IMR-90 (cell line): ENCODE data around the gene CAMK2B. TPM values are rescaled to one million over a fixed set of nuclear protein-coding genes. Genes with fewer than 3 reads are reported as not detected.
A peak's percentile ranks its signal among the peaks of the same experiment; 100 is the strongest.

Experiments
- ATAC-seq: fragments of 200-7000 bp; cut with Tn5 transposase; 2 replicates; pipeline ENCODE4 v1.9.1; 2020; ENCODE audit warnings: low read depth, mild to moderate bottlenecking, moderate library complexity
- BruUV-seq: library from RNA; stranded (reverse); fragments of 400-500 nt; replicated peaks from 2 replicates; lab custom pipeline; 2021; lab: Mats Ljungman, UMichigan
- CTCF ChIA-PET: fragments of 300-600 bp; formaldehyde crosslinking; extraction: SDS; loops from one replicate; lab custom pipeline; 2021; ENCODE audit warnings: antibody characterized with exemption; lab: Yijun Ruan, JAX
- POLR2A ChIA-PET: fragments of 300-600 bp; sonication (Branson Sonifier 250); formaldehyde crosslinking; loops from one replicate; lab custom pipeline; 2022; ENCODE audit warnings: antibody characterized with exemption; ENCODE audit not compliant: unreplicated experiment; lab: Charles Lee
- DNase-seq: peaks from one replicate; pipeline ENCODE4 v3.0.0; 2013
- H2AFZ ChIP-seq: replicated peaks from 2 replicates; pipeline ENCODE3; 2013; ENCODE audit warnings: low read length, mild to moderate bottlenecking; ENCODE audit not compliant: poor library complexity
- H2AK5ac ChIP-seq: 2 replicates; pipeline ENCODE4 v1.6.1; 2013; ENCODE audit warnings: low read depth, low read length, inconsistent platforms
- H2AK9ac ChIP-seq: replicated peaks from 2 replicates; pipeline ENCODE3; 2013; ENCODE audit warnings: mild to moderate bottlenecking, low read depth, low read length, moderate library complexity; ENCODE audit not compliant: poor library complexity
- H2BK120ac ChIP-seq: 2 replicates; pipeline ENCODE4 v1.6.1; 2013; ENCODE audit warnings: low read depth, low read length, inconsistent platforms
- H2BK15ac ChIP-seq: 3 replicates; pipeline ENCODE4 v1.6.1; 2013; ENCODE audit warnings: low read depth, low read length, inconsistent platforms
- H2BK20ac ChIP-seq: 2 replicates; pipeline ENCODE4 v1.6.1; 2013; ENCODE audit warnings: low read depth, mild to moderate bottlenecking, inconsistent platforms, low read length, moderate library complexity
- H2BK5ac ChIP-seq: 2 replicates; pipeline ENCODE4 v1.6.1; 2013; ENCODE audit warnings: mild to moderate bottlenecking, low read depth, low read length, inconsistent platforms; ENCODE audit not compliant: poor library complexity, severe bottlenecking
- H3K14ac ChIP-seq: replicated peaks from 2 replicates; pipeline ENCODE4 v1.6.1; 2013; ENCODE audit warnings: low read depth, low read length, inconsistent platforms
- H3K18ac ChIP-seq: 2 replicates; pipeline ENCODE4 v1.6.1; 2013; ENCODE audit warnings: low read depth, low read length, control low read depth
- H3K23ac ChIP-seq: 2 replicates; pipeline ENCODE4 v1.6.1; 2013; ENCODE audit warnings: low read depth, low read length, inconsistent platforms
- H3K27ac ChIP-seq: 2 replicates; pipeline ENCODE4 v1.5.1; 2013; ENCODE audit warnings: mild to moderate bottlenecking, control low read depth, low read length; ENCODE audit not compliant: insufficient read depth
- H3K27me3 ChIP-seq: 2 replicates; pipeline ENCODE4 v1.6.1; 2013; ENCODE audit warnings: low read length; ENCODE audit not compliant: control insufficient read depth, insufficient read depth
- H3K36me3 ChIP-seq: 2 replicates; pipeline ENCODE4 v1.6.1; 2013; ENCODE audit warnings: low read length, mixed read lengths; ENCODE audit not compliant: control insufficient read depth, insufficient read depth
- H3K4ac ChIP-seq: 2 replicates; pipeline ENCODE4 v1.6.1; 2013; ENCODE audit warnings: low read depth, low read length, inconsistent platforms
- H3K4me1 ChIP-seq: 2 replicates; pipeline ENCODE4 v1.6.1; 2013; ENCODE audit warnings: low read length, mixed read lengths; ENCODE audit not compliant: control insufficient read depth, insufficient read depth
- H3K4me2 ChIP-seq: 2 replicates; pipeline ENCODE4 v1.6.1; 2013; ENCODE audit warnings: low read depth, mild to moderate bottlenecking, control low read depth, low read length, moderate library complexity
- H3K4me3 ChIP-seq: 2 replicates; pipeline ENCODE4 v1.5.1; 2013; ENCODE audit warnings: low read depth, mild to moderate bottlenecking, control low read depth, low read length, moderate library complexity; ENCODE audit not compliant: insufficient read depth
- H3K56ac ChIP-seq: 2 replicates; pipeline ENCODE4 v1.6.1; 2013; ENCODE audit warnings: low read length, inconsistent platforms; ENCODE audit not compliant: insufficient read depth; ENCODE audit errors: extremely low read depth
- H3K79me1 ChIP-seq, 2 experiments: 2 replicates each; pipeline ENCODE4 v1.6.1; 2013; ENCODE audit warnings: low read length in 2 of 2, inconsistent platforms in 1 of 2, low read depth in 1 of 2
- H3K9ac ChIP-seq: 2 replicates; pipeline ENCODE4 v1.6.1; 2013; ENCODE audit warnings: low read depth, low read length, control low read depth
- H3K9me1 ChIP-seq: 2 replicates; pipeline ENCODE4 v1.6.1; 2013; ENCODE audit warnings: low read length, inconsistent platforms; ENCODE audit not compliant: insufficient read depth
- H3K9me3 ChIP-seq: 2 replicates; pipeline ENCODE4 v1.6.1; 2013; ENCODE audit warnings: low read length; ENCODE audit not compliant: control insufficient read depth, insufficient read depth
- H4K20me1 ChIP-seq: 2 replicates; pipeline ENCODE4 v1.6.1; 2013; ENCODE audit warnings: low read length, inconsistent platforms; ENCODE audit not compliant: insufficient read depth
- H4K5ac ChIP-seq: 2 replicates; pipeline ENCODE4 v1.6.1; 2013; ENCODE audit warnings: mild to moderate bottlenecking, low read depth, low read length, control low read depth
- H4K8ac ChIP-seq, 2 experiments: 2 replicates each; pipeline ENCODE4 v1.6.1; 2013; ENCODE audit warnings: low read depth in 2 of 2, low read length in 2 of 2, control low read depth in 1 of 2, inconsistent platforms in 1 of 2
- H4K91ac ChIP-seq: 2 replicates; pipeline ENCODE4 v1.6.1; 2013; ENCODE audit warnings: low read depth, low read length, inconsistent platforms; ENCODE audit not compliant: insufficient read depth
- BHLHE40 ChIP-seq: fragments of 150-350 bp; IDR thresholded peaks from 2 replicates; pipeline ENCODE4 v1.6.1; 2016; ENCODE audit warnings: mild to moderate bottlenecking, low read depth, low read length
- CEBPB ChIP-seq: IDR thresholded peaks from 2 replicates; pipeline ENCODE4 v1.6.1; 2012; ENCODE audit warnings: low read depth, low read length, improper control_type of control experiment
- CHD1 ChIP-seq: IDR thresholded peaks from 2 replicates; pipeline ENCODE4 v1.6.1; 2012; ENCODE audit warnings: low read depth, low read length, improper control_type of control experiment
- CTCF ChIP-seq: conservative IDR thresholded peaks from 2 replicates; pipeline ENCODE4 v1.5.1; 2012; ENCODE audit warnings: mild to moderate bottlenecking, low read depth, low read length, improper control_type of control experiment
- ELK1 ChIP-seq: fragments of 150-350 bp; IDR thresholded peaks from 2 replicates; pipeline ENCODE4 v1.6.1; 2016; ENCODE audit warnings: low read depth, mild to moderate bottlenecking, low read length, moderate library complexity, borderline replicate concordance
- FOS ChIP-seq: fragments of 150-350 bp; IDR thresholded peaks from 2 replicates; pipeline ENCODE4 v1.6.1; 2016; ENCODE audit warnings: low read depth, low read length
- MAFK ChIP-seq: IDR thresholded peaks from 2 replicates; pipeline ENCODE4 v1.6.1; 2012; ENCODE audit warnings: low read depth, low read length, improper control_type of control experiment
- MAZ ChIP-seq: IDR thresholded peaks from 2 replicates; pipeline ENCODE4 v1.6.1; 2012; ENCODE audit warnings: low read depth, mild to moderate bottlenecking, low read length, improper control_type of control experiment, moderate library complexity, borderline replicate concordance
- MXI1 ChIP-seq: IDR thresholded peaks from 2 replicates; pipeline ENCODE4 v1.6.1; 2012; ENCODE audit warnings: low read depth, mild to moderate bottlenecking, low read length, moderate library complexity, borderline replicate concordance
- NFE2L2 ChIP-seq: fragments of 150-350 bp; IDR thresholded peaks from 2 replicates; pipeline ENCODE4 v1.6.1; 2016; ENCODE audit warnings: low read depth, mild to moderate bottlenecking, low read length
- POLR2A ChIP-seq: IDR thresholded peaks from 2 replicates; pipeline ENCODE4 v1.6.1; 2012; ENCODE audit warnings: mild to moderate bottlenecking, low read depth, low read length
- RAD21 ChIP-seq: IDR thresholded peaks from 2 replicates; pipeline ENCODE4 v1.6.1; 2012; ENCODE audit warnings: low read length, improper control_type of control experiment
- RCOR1 ChIP-seq: IDR thresholded peaks from 2 replicates; pipeline ENCODE4 v1.6.1; 2012; ENCODE audit warnings: mild to moderate bottlenecking, low read length, improper control_type of control experiment; ENCODE audit not compliant: insufficient replicate concordance
- RFX5 ChIP-seq: IDR thresholded peaks from 2 replicates; pipeline ENCODE4 v1.8.0; 2012; ENCODE audit warnings: low read depth, mild to moderate bottlenecking, low read length, moderate library complexity
- SMC3 ChIP-seq: fragments of 150-350 bp; IDR thresholded peaks from 2 replicates; pipeline ENCODE4 v1.6.1; 2016; ENCODE audit warnings: low read depth, mild to moderate bottlenecking, antibody characterized with exemption, low read length, moderate library complexity
- USF2 ChIP-seq: fragments of 150-350 bp; IDR thresholded peaks from 2 replicates; pipeline ENCODE4 v1.6.1; 2017; ENCODE audit warnings: mild to moderate bottlenecking, antibody characterized with exemption, low read length, low read depth
- WGBS, 2 experiments: methylation state at CpG; one replicate each; pipeline versions ENCODE4 v1.1.5 to v1.1.7; 2013; ENCODE audit warnings: missing lambda C conversion rate in 2 of 2; ENCODE audit not compliant: insufficient read length in 1 of 2; ENCODE audit errors: extremely low coverage in 2 of 2; 5-methylcytosine and 5-hydroxymethylcytosine counted together
- dilution Hi-C: fragments of 300-500 bp; cut with HindIII; formaldehyde crosslinking; loops from one replicate; pipeline ENCODE4 v1.14.3; 2018; ENCODE audit warnings: low sequenced_read_pairs; ENCODE audit not compliant: unreplicated experiment
- in situ Hi-C: fragments of 300-500 bp; cut with MboI; formaldehyde crosslinking; loops from 3 replicates; pipeline ENCODE4 v1.14.3; 2019; ENCODE audit warnings: low sequenced_read_pairs, inconsistent platforms, mixed read lengths
- intact Hi-C: fragments of 100-400 bp; cut with micrococcal nuclease; formaldehyde crosslinking; loops from 2 replicates; pipeline ENCODE4 v1.10.0; 2022
- polyA plus RNA-seq, 3 experiments: library from polyadenylated mRNA; depleted of rRNA; stranded (reverse); fragments of >200 nt; gene quantifications; 2 replicates each; pipeline ENCODE4 v1.2.3, GENCODE V29; 2012; ENCODE audit warnings: low replicate concordance in 1 of 3
- total RNA-seq: library from RNA; depleted of rRNA; stranded (reverse); fragments of >200 nt; gene quantifications from 2 replicates; pipeline ENCODE4 v1.2.3, GENCODE V29; 2012

CAMK2B gene
- total and polyA plus RNA-seq, 2 of the 4 experiments (the other 2 are of a cell fraction): 0.18 to 0.36 TPM

GRCh38 chr7:44373418-44373740 is 48.0 kb upstream of the CAMK2B start:
- no peak overlapping the region for H4K5ac ChIP-seq
- 0 out of 2 replicates have a peak overlapping the region, but pooled peaks have one; percentile 51 for H2AK5ac ChIP-seq
- H3K14ac ChIP-seq: peak overlapping the region; percentile 35; the same call in 1 of the 2 replicates
- no TSS peak for BruUV-seq
- no peak overlapping the region for H3K23ac ChIP-seq
- no peaks in the 10 kb centered on the region for H3K27me3 ChIP-seq
- H3K56ac ChIP-seq: no peak overlapping the region
- H4K20me1 ChIP-seq: no peaks in the 10 kb centered on the region
- H4K8ac ChIP-seq: no peak overlapping the region
- peak overlapping the region; percentile 10; the same call in 1 of the 2 replicates for H4K91ac ChIP-seq
- dilution Hi-C loops (no loop called here), in situ Hi-C loops (no loop called here), intact Hi-C loops (no loop called here)
- H3K18ac ChIP-seq: no peak overlapping the region
- H3K9ac ChIP-seq: no peak overlapping the region
- WGBS, 2 experiments: 91% methylated on average over 1 of the region's 2 CpGs; no CpG with 5 or more reads in 1 of the 2 experiments
- TF ChIP-seq RFX5 (no peak), CHD1 (no peak), FOS (no peak), CTCF (no peak), MAFK (no peak), MXI1 (no peak), CEBPB (no peak), RCOR1 (no peak), MAZ (no peak), POLR2A (no peak), USF2 (no peak), SMC3 (no peak), BHLHE40 (no peak), RAD21 (no peak), NFE2L2 (no peak), ELK1 (no peak)
- H3K4ac ChIP-seq: 0 out of 2 replicates have a peak overlapping the region, but pooled peaks have one; percentile 16
- H3K79me1 ChIP-seq: no peaks in the 10 kb centered on the region; a peak in 1 of 4 replicates
- H3K4me1 ChIP-seq: peaks cover 5% of the 10 kb centered on the region
- ATAC-seq (no peak), DNase-seq (no peak)
- peak overlapping the region; percentile 33 for H2AK9ac ChIP-seq
- no peak overlapping the region for H3K4me2 ChIP-seq
- no peak overlapping the region for H3K4me3 ChIP-seq
- no peaks in the 10 kb centered on the region for H3K36me3 ChIP-seq
- no peak overlapping the region for H2BK20ac ChIP-seq
- H3K9me3 ChIP-seq: no peaks in the 10 kb centered on the region
- H2BK5ac ChIP-seq: no peak overlapping the region
- H2AFZ ChIP-seq: peak overlapping the region; percentile 64
- no peak overlapping the region for H3K27ac ChIP-seq
- H2BK120ac ChIP-seq: no peak overlapping the region
- POLR2A ChIA-PET: no interaction called here
- CTCF ChIA-PET: no interaction called here
- H2BK15ac ChIP-seq: peak overlapping the region; percentile 82; the same call in 2 of the 3 replicates
- H3K9me1 ChIP-seq: peaks cover 23% of the 10 kb centered on the region
